HuH-7.5 (cell line): ENCODE measurements around the gene ERBIN.
"Not testable (repeated sequence)": the region's sequence is repeated elsewhere in the genome, so short reads cannot be mapped to it uniquely, and the experiment has no call there.

Experiments used
- DNase-seq: peaks from one replicate; pipeline ENCODE4 v3.0.0; 2011; ENCODE audit warnings: low spot score

The ERBIN gene

DNA sequence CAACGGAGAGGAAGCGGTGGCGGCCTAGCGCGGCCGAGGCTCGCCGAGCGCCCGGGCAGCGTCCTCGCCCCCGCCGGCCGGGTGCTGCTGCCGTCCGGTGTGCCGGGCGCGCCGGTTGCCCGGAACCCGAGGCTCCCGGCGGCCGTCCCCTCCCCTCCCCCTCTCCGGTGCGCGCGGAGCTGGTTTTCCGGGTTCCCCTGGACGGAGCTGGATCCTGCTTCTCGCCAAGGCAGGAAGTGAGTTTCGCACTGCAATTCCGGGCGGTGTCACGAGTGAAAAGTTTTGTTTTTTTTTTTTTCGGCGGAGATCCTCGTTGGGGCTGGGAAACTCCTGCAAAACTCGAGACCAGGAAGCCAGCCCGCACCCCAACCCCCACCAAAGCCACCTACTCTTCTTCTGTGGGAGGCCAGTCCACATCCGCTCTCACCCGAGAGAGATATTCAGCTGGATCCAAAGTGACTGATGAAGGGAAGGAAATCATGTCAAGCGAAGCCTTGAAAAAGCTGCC is at the start of gene ERBIN:
TSS of gene ERBIN (plus strand) at position 300 of the 508 bp plus-strand sequence. CDS start 66,144 bp downstream, outside the sequence.
- DNase-seq, result peak; percentile 51

DNA sequence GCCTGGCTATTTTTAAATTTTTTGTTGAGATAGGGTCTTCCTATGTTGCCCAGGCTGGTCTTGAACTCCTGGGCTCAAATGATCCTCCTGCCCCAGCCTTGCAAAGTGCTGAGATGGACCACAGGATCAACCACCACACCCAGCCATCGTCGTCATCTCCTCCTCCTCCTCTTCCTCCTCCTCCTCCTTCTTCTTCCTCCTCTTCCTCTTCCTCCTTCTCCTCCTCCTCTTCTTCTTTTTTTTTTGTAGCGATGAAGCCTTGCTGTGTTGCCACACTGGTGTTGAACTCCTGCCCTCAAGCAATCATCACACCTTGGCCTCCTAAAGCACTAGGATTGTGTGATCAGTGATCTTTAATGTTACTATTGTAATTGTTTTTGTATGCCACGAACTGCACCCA is 49.4 kb upstream of the ERBIN start:
- DNase-seq, result no peak

DNA sequence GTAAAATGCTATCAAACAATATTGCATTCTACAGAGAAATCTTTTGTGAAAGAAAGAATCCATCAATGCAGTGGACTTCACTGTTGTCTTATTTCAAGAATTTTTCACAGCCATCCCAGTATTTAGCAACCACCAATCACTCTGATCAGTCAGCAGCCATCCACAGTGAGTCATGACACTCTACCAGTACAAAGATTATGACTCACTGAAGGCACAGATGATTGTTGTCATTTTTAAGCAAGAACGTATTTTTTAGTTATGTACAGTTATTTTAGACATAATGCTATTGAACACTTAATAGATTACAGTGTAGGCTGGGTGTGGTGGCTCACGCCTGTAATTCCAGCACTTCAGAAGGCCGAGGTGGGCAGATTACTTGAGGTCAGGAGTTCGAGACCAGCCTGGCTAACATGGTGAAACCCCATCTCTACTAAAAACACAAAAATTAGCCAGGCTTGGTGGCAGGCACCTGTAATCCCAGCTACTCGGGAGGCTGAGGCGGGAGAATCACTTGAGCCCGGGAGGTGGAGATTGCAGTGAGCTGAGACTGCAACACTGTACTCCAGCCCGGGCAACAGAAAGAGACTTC is 46.6 kb upstream of the ERBIN start:
- DNase-seq, result not testable (repeated sequence)

GRCh38 chr5:65880496-65881072 is 45.8 kb upstream of the ERBIN start:
- no peak for DNase-seq

GRCh38 chr5:65882278-65882677 is 44.1 kb upstream of the ERBIN start:
- DNase-seq, result no peak

GRCh38 chr5:65883461-65883860 is 42.9 kb upstream of the ERBIN start:
- DNase-seq, result no peak

- no peak for DNase-seq
Measured at GRCh38 chr5:65886387-65886786, 40.0 kb upstream of the ERBIN start.

DNA sequence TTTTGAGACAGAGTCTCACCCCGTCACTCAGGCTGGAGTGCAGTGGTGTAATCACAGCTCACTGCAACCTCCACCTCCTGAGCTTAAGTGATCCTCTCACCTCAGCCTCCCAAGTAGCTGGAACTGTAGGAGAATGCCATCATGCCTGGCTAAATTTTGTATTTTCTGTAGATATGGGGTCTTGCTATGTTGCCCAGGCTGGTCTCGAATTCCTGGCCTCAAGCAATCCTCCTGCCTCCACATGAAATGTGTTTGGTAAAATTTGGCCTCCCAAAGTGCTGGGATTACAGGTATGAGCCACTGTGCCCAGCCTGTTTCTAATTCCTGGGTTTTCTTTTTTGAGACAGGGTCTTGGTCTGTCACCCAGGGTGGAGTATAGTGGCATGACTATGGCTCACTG is 34.4 kb upstream of the ERBIN start:
- not testable (repeated sequence) for DNase-seq

- no peak for DNase-seq
Measured at GRCh38 chr5:65892801-65893200, 33.6 kb upstream of the ERBIN start.

- no peak for DNase-seq
Measured at GRCh38 chr5:65893749-65894430, 32.5 kb upstream of the ERBIN start.

DNA sequence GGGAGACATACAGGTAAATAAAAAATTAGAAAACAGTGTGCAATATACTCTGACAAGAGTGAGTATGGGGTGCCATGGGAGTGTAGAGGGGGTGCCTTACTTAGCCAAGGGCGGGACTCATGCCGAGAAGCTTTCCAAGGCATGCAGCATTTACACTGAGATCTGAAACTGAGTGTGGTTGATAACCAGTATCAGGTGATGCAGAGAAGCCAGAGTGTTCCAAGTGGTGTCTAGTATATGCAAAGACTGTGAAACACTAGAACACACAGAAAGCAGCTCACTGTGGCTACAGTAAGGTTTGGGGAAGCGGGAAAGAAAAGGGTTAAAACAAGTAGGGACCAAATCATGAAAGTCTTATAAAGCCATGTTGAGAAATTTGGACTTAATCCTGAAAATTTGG is 30.5 kb upstream of the ERBIN start:
- DNase-seq, result no peak

- no peak for DNase-seq
Measured at GRCh38 chr5:65900746-65901145, 25.6 kb upstream of the ERBIN start.

DNA sequence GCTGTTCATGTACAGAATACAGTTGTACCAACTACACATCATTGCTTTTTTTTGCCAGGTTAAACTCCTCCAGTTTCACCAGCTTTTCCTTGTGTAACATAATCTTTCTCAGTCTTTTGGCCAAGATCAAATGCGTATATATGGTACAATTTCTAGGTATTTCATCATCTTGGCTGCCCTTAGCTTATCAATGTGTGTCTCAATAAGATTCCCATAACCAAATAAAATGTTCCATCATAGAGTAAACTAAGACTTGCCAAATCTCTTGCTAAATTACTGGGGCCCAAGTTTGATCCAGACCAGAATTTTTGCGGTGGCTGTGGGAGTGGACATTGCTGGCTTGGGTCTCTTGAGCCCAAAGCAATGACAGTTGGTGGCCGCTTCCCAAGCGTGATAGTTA is 24.3 kb upstream of the ERBIN start:
- DNase-seq, result no peak

DNA sequence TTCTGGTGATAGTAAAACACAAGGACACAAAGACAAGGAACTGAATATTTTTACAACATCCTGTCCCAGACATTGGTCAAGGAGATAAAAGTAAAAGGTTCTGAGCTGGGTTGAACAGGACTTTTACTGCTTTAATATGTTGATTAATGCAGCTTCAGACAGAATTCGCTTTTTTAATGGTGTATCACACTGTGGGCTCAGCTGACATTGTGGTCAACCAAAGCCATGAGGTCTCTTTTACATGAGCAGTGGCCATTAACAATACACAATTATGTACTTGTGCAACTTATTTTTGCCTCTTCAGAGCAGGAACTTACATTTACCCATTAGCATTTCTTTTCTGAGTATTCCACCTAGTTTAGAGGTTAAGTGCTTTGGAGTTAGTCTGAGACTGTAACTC is 22.8 kb upstream of the ERBIN start:
- DNase-seq, result no peak

- DNase-seq, result no peak
Measured at GRCh38 chr5:65906256-65906655, 20.1 kb upstream of the ERBIN start.

DNA sequence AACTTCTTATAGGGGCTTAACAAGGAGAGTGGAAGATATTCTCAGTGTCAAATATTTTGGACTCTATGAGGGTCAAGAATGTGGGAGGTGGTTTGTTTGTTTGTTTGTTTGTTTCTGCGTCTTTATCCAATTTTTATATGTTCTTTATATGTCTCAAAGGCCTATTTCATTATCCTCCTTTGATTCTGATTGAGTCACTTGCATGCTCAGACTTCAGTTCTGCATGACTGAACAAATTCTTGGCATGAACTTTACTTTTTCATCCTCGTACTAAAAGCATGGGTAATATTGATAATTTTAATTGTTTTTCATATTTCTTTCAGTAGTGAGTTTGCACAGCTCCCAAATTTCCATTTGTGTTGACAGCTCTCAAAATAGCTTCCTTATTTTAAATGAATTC is 19.2 kb upstream of the ERBIN start:
- no peak for DNase-seq

GRCh38 chr5:65910711-65911110 is 15.7 kb upstream of the ERBIN start:
- no peak for DNase-seq

GRCh38 chr5:65912311-65912710 is 14.1 kb upstream of the ERBIN start:
- no peak for DNase-seq

DNA sequence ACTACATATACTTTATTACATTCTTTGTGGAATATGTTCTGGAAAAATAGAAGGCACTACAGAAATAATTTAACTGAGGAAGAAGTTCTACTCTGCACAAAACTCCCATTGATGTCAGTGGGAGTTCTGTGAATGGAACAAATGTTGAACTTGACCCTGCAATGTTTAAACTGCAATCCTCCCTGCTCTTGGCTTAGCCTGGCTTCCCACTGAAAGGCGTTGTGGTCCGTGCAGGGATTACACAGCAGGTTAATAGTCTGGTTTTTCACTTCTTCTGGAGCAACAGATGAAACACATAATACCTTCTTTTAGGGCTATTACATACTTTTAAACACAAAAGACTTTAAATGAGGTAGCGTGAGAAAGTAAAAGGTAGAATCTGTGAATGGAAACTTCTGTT is 12.9 kb upstream of the ERBIN start:
- no peak for DNase-seq

DNA sequence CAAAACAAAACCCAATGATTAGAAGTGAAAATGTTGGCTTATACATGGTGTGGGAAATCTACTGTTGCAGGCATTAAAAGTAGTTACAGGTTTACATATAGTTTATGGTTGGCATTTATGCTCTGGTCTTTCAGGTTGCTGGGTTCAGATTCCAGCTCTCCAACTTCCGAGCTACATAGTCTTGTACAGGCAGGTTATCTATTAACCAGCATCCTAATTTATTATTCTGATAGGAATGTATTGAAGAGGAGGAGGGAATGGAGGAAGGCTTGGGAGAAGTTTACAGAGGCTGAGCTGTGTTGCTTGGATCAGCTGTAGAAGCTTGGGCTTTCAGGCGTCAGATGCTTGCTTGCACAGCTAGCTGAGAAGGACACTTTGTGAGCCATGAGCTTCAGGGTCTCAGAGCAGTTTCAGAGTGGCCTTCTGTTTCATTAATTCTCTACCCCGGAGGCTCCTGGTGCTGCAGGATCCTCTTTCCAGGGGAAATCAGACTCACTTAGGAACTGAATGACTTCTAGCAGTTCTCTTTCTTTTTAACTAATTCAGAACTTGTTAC is 11.7 kb upstream of the ERBIN start:
- no peak for DNase-seq

GRCh38 chr5:65915661-65916060 is 10.7 kb upstream of the ERBIN start:
- not testable (repeated sequence) for DNase-seq

- no peak for DNase-seq
Measured at GRCh38 chr5:65916066-65916465, 10.3 kb upstream of the ERBIN start.

- DNase-seq, result no peak
Measured at GRCh38 chr5:65916636-65917035, 9.7 kb upstream of the ERBIN start.
